ENCODE measurements around the gene ARL2.
A peak's percentile ranks its signal among the peaks of the same experiment; 100 is the strongest.

ARL2 gene

GRCh38 chr11:65045061-65045460, 31.1 kb downstream of the ARL2 start:
- no peak overlapping the region for H3K4me3 ChIP-seq (ENCODE audit: low read length)
- TF ChIP-seq, protein P1, sequence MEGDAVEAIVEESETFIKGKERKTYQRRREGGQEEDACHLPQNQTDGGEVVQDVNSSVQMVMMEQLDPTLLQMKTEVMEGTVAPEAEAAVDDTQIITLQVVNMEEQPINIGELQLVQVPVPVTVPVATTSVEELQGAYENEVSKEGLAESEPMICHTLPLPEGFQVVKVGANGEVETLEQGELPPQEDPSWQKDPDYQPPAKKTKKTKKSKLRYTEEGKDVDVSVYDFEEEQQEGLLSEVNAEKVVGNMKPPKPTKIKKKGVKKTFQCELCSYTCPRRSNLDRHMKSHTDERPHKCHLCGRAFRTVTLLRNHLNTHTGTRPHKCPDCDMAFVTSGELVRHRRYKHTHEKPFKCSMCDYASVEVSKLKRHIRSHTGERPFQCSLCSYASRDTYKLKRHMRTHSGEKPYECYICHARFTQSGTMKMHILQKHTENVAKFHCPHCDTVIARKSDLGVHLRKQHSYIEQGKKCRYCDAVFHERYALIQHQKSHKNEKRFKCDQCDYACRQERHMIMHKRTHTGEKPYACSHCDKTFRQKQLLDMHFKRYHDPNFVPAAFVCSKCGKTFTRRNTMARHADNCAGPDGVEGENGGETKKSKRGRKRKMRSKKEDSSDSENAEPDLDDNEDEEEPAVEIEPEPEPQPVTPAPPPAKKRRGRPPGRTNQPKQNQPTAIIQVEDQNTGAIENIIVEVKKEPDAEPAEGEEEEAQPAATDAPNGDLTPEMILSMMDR (IDR thresholded peaks at IDR 0.05; ENCODE audit: insufficient read depth, low read depth, low read length, missing control alignments), result no peak
- DNase-seq (ENCODE audit: low read depth), result no peak

GRCh38 chr11:65045728-65046127, 31.8 kb downstream of the ARL2 start:
- H3K4me3 ChIP-seq (ENCODE audit: low read length), result no peak overlapping the region
- no peak for DNase-seq (ENCODE audit: low read depth)
- TF ChIP-seq, protein P1 (IDR thresholded peaks at IDR 0.05; ENCODE audit: insufficient read depth, low read depth, low read length, missing control alignments), result no peak

- H3K4me3 ChIP-seq (ENCODE audit: low read length), result peak overlapping the region; percentile 35
- DNase-seq (ENCODE audit: low read depth), result no peak
- TF ChIP-seq, protein P1 (IDR thresholded peaks at IDR 0.05; ENCODE audit: insufficient read depth, low read depth, low read length, missing control alignments), result no peak
Measured at GRCh38 chr11:65047581-65048422, 33.8 kb downstream of the ARL2 start.

GRCh38 chr11:65051398-65051858, 37.5 kb downstream of the ARL2 start:
- H3K4me3 ChIP-seq (ENCODE audit: low read length), result no peak overlapping the region
- no peak for DNase-seq (ENCODE audit: low read depth)
- TF ChIP-seq, protein P1 (IDR thresholded peaks at IDR 0.05; ENCODE audit: insufficient read depth, low read depth, low read length, missing control alignments), result no peak

DNA sequence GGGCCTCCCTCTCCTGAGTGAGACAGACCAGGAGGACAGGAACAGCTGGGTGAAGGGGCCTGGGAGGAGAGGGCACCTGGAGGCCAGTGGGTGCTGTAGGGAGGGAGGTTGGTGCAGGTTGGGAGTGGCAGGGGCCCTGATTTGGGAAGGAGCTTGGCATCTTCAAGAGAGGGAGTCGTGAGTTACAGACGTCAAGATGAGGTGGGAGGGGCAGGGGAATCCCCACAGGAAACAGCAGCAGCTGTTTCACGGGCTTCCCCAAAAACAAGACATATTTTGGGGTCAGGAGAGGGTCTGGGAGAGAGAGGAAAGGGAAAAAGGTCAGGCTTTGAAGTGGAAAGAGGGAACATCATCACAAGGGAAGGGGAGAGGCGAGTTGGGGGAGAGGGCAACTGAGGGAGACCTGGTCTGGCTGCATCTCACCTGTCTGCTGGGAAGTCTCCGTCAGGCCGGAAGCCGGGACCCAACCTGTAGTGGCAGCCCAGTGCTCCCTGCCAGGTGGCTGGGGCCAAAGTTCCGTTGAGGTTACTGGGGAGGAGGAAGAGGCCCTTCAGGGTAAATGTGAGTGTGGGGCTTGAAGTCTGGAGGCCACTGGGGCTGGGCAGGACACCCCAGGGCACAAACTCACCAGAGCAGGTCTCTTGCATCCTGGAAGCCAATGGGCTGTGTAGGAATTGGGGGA, 40.0 kb downstream of the ARL2 start:
- no peak overlapping the region for H3K4me3 ChIP-seq (ENCODE audit: low read length)
- TF ChIP-seq, protein P1 (IDR thresholded peaks at IDR 0.05; ENCODE audit: insufficient read depth, low read depth, low read length, missing control alignments), result no peak
- DNase-seq (ENCODE audit: low read depth), result no peak

- no peak for DNase-seq (ENCODE audit: low read depth)
- TF ChIP-seq, protein P1 (IDR thresholded peaks at IDR 0.05; ENCODE audit: insufficient read depth, low read depth, low read length, missing control alignments), result no peak
- H3K4me3 ChIP-seq (ENCODE audit: low read length), result no peak overlapping the region
Measured at GRCh38 chr11:65055538-65055937, 41.6 kb downstream of the ARL2 start.
